IPS-NIHi7 (cell line): Measurements from ENCODE around the gene SLC25A22.

Experiments
- DNase-seq: peaks from one replicate; pipeline ENCODE4 v3.0.0; 2012; ENCODE audit warnings: mixed read lengths; ENCODE audit errors: extremely low spot score

SLC25A22 gene

GRCh38 chr11:790721-791564 lies 7.1 kb downstream of the SLC25A22 start:
- DNase-seq = peak; percentile 73

- peak; percentile 63 for DNase-seq
Measured at GRCh38 chr11:789943-790342, 8.1 kb downstream of the SLC25A22 start, which contains the start of gene CEND1. Gene CEND1, minus strand, starts transcription at chr11:790090. Its CDS starts 1,514 bp downstream, at chr11:788576.

- no peak for DNase-seq
Measured at GRCh38 chr11:788953-789940, 8.8 kb downstream of the SLC25A22 start.

- DNase-seq = no peak
Measured at GRCh38 chr11:788009-788640, 10.0 kb downstream of the SLC25A22 start.

- no peak for DNase-seq
Measured at GRCh38 chr11:787084-787675, 10.9 kb downstream of the SLC25A22 start.

- no peak for DNase-seq
Measured at GRCh38 chr11:786235-787083, 11.6 kb downstream of the SLC25A22 start.

GRCh38 chr11:783581-784015 lies 14.5 kb downstream of the SLC25A22 start:
- DNase-seq = peak; percentile 90

GRCh38 chr11:782264-783174 lies 15.6 kb downstream of the SLC25A22 start:
- no peak for DNase-seq

GRCh38 chr11:779955-780532 lies 18.0 kb downstream of the SLC25A22 start:
- no peak for DNase-seq

- DNase-seq = no peak
Measured at GRCh38 chr11:778976-779954, 18.8 kb downstream of the SLC25A22 start.

GRCh38 chr11:777288-778255 lies 20.5 kb downstream of the SLC25A22 start, which contains the start of gene GATD1:
Gene GATD1, minus strand, starts transcription at chr11:777487. Its CDS starts 25 bp downstream, at chr11:777462.
- DNase-seq = peak; percentile 98

- DNase-seq = peak; percentile 91
Measured at GRCh38 chr11:776561-777287, 21.4 kb downstream of the SLC25A22 start.

GRCh38 chr11:776263-776560 lies 21.9 kb downstream of the SLC25A22 start:
- no peak for DNase-seq

- DNase-seq = no peak
Measured at GRCh38 chr11:774873-775592, 23.0 kb downstream of the SLC25A22 start.

- no peak for DNase-seq
Measured at GRCh38 chr11:773830-774229, 24.3 kb downstream of the SLC25A22 start.
